Coronary artery (tissue), 2 donors: ENCODE results near the gene EPS8.

Experiments used
- DNase-seq: peaks from one replicate; pipeline ENCODE4 v3.0.0-alpha.2; 2017; ENCODE audit warnings: low spot score
- H3K27ac ChIP-seq, 2 donors: fragments of 200-600 bp; sonication (generic); one replicate each; pipeline ENCODE4 v1.5.1; 2016 to 2019
- H3K4me3 ChIP-seq: fragments of 200-600 bp; sonication (generic); 2 replicates; pipeline ENCODE4 v1.5.1; 2016; ENCODE audit warnings: mild to moderate bottlenecking, moderate library complexity
- CTCF ChIP-seq: fragments of 200-600 bp; sonication (generic); IDR thresholded peaks from one replicate; pipeline ENCODE4 v1.5.1; 2019; ENCODE audit warnings: antibody characterized with exemption

The EPS8 gene

GRCh38 chr12:15786772-15787171 is 2.4 kb downstream of the EPS8 start:
- no peak for TF ChIP-seq CTCF
- no peak for DNase-seq
- Histone ChIP-seq H3K27ac (no peak overlapping the region), H3K4me3 (peak overlapping the region; percentile 87)

- TF ChIP-seq CTCF: no peak
- Histone ChIP-seq H3K4me3 (no peak overlapping the region), H3K27ac (no peak overlapping the region)
- no peak for DNase-seq
These were observed 5.9 kb downstream of the EPS8 start for GRCh38 chr12:15783288-15783687.

GRCh38 chr12:15782667-15783066 is 6.5 kb downstream of the EPS8 start:
- no peak for TF ChIP-seq CTCF
- DNase-seq: no peak
- H3K27ac ChIP-seq: no peak overlapping the region
- H3K4me3 ChIP-seq: no peak overlapping the region

- no peak overlapping the region for H3K27ac ChIP-seq
- no peak for DNase-seq
- no peak for TF ChIP-seq CTCF
- peak overlapping the region; percentile 2 for H3K4me3 ChIP-seq
These were observed 9.3 kb downstream of the EPS8 start for GRCh38 chr12:15779925-15780324.

- no peak for TF ChIP-seq CTCF
- H3K4me3 ChIP-seq: peak overlapping the region; percentile 1
These were observed 11.1 kb downstream of the EPS8 start for GRCh38 chr12:15778126-15778525.

GRCh38 chr12:15777355-15778012 is 11.7 kb downstream of the EPS8 start:
- H3K4me3 ChIP-seq: peak overlapping the region; percentile 1
- no peak for TF ChIP-seq CTCF
- no peak overlapping the region for H3K27ac ChIP-seq
- no peak for DNase-seq

More at GRCh38 chr12:15778126-15778525, 11.1 kb downstream of the EPS8 start:
- no peak for DNase-seq
- no peak overlapping the region for H3K27ac ChIP-seq

DNA sequence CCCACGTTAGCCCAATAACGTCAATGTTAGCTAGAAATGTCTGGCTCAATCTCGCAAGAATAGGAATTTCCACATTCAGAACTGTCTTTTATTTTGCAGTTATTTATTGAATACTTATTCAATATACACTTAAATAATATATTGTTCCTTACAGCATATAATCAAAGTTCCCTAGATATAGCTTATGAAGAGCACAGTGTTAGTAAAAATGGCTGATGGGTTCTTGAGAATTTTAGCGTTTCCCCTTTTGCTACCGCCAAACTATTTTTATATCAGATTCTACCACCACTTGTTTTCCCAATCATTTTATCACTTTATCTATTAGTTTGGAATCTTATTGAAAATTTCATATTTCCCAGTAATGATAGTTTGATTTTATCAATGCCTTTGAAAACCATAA is 12.7 kb downstream of the EPS8 start:
- no peak for DNase-seq
- no peak for TF ChIP-seq CTCF
- Histone ChIP-seq H3K27ac (no peak overlapping the region), H3K4me3 (no peak overlapping the region)
